Activated CD4-positive, alpha-beta memory T cell treated with anti-CD3 and anti-CD28 coated beads for 36 hours (primary cell): Measurements from ENCODE around the gene IQCN. TPM values are rescaled to one million over a fixed set of nuclear protein-coding genes. Genes with fewer than 3 reads are reported as not detected.

Experiments used
- CTCF ChIA-PET: fragments of 350-600 bp; sonication (Branson Sonifier 250); formaldehyde crosslinking; loops from one replicate; lab custom pipeline; 2021; ENCODE audit warnings: antibody characterized with exemption, inconsistent platforms; lab: Charles Lee
- POLR2A ChIA-PET: fragments of 350-600 bp; sonication (Branson Sonifier 250); formaldehyde crosslinking; loops from one replicate; lab custom pipeline; 2021; ENCODE audit warnings: antibody characterized with exemption; lab: Charles Lee
- DNase-seq: peaks from one replicate; pipeline ENCODE4 v3.0.0-alpha.2; 2020
- H3K27ac Mint-ChIP-seq: one replicate; pipeline ENCODE4 v1.8.0; 2021; ENCODE audit warnings: mixed read lengths
- H3K27me3 Mint-ChIP-seq: one replicate; pipeline ENCODE4 v1.8.0; 2021; ENCODE audit warnings: mixed read lengths
- H3K36me3 Mint-ChIP-seq: one replicate; pipeline ENCODE4 v1.8.0; 2021; ENCODE audit warnings: mixed read lengths
- H3K4me1 Mint-ChIP-seq: one replicate; pipeline ENCODE4 v1.8.0; 2021; ENCODE audit warnings: low read depth, mixed read lengths
- H3K4me3 Mint-ChIP-seq: one replicate; pipeline ENCODE4 v1.8.0; 2021; ENCODE audit warnings: mild to moderate bottlenecking, mixed read lengths
- H3K9me3 Mint-ChIP-seq: one replicate; pipeline ENCODE4 v1.8.0; 2021; ENCODE audit warnings: mixed read lengths
- intact Hi-C: fragments of 100-400 bp; cut with micrococcal nuclease; formaldehyde crosslinking; loops from one replicate; pipeline ENCODE4 v1.15.1; 2023
- total RNA-seq, 2 experiments: library from RNA; stranded (reverse); gene quantifications; one replicate each; pipeline ENCODE4 v1.2.3, GENCODE V29; 2021

Gene IQCN
- total RNA-seq, 2 experiments from 2014 or later = 0.36 to 0.39 TPM

- no peaks in the 10 kb centered on the region for H3K9me3 Mint-ChIP-seq
- H3K4me3 Mint-ChIP-seq = peak overlapping the region; percentile 86
- H3K27me3 Mint-ChIP-seq = no peaks in the 10 kb centered on the region
Measured at GRCh38 chr19:18278521-18279265, 4.4 kb upstream of the IQCN start.

GRCh38 chr19:18274781-18275356 lies 617 bp upstream of the IQCN start:
- no peak for DNase-seq
- Mint-ChIP-seq H3K36me3 (peaks cover 23% of the 10 kb centered on the region), H3K27ac (peak overlapping the region; percentile 23), H3K4me1 (peaks cover 34% of the 10 kb centered on the region), H3K4me3 (no peak overlapping the region), H3K9me3 (no peaks in the 10 kb centered on the region), H3K27me3 (no peaks in the 10 kb centered on the region)
- ChIA-PET CTCF (interaction anchor here (1.2 to 11.5 kb wide), 6 partner anchors 22 to 114 kb away, joined by 3 to 343 read pairs (median 6); partner anchors contain the start of gene LSM4), POLR2A (interaction anchor here (0.7 to 8.0 kb wide), 3 partner anchors 18 to 54 kb away, joined by 3 to 257 read pairs (median 5); partner anchors contain the start of gene LSM4)
- intact Hi-C loops = no loop called here

More at GRCh38 chr19:18278521-18279265, 4.4 kb upstream of the IQCN start:
- DNase-seq = peak; percentile 71
- ChIA-PET CTCF (interaction anchor here (0.6 to 11.5 kb wide), 31 partner anchors 9 to 524 kb away, joined by 3 to 343 read pairs (median 6); partner anchors contain the start of genes GDF15, LSM4, PGPEP1 and RAB3A), POLR2A (interaction anchor here (0.8 to 8.0 kb wide), 13 partner anchors 13 to 140 kb away, joined by 3 to 416 read pairs (median 25); partner anchors contain the start of genes LSM4, PGPEP1, RAB3A and SSBP4)
- Mint-ChIP-seq H3K36me3 (peaks cover 27% of the 10 kb centered on the region), H3K4me1 (peaks cover 45% of the 10 kb centered on the region), H3K27ac (peak overlapping the region; percentile 96)
- intact Hi-C loops = loop anchor here (1.0 to 2.0 kb wide), 4 partner anchors 25 to 132 kb away; partner anchors contain the start of gene LSM4

- H3K36me3 Mint-ChIP-seq = peaks cover 12% of the 10 kb centered on the region
- H3K27me3 Mint-ChIP-seq = no peaks in the 10 kb centered on the region
- CTCF ChIA-PET = interaction anchor here (1.1 to 11.5 kb wide), 5 partner anchors 44 to 115 kb away, joined by 3 to 321 read pairs (median 4); partner anchors contain the start of gene LSM4
- POLR2A ChIA-PET = interaction anchor here (1.4 kb wide), 1 partner anchor 55 kb away, joined by 3 read pairs; no protein-coding TSS in a partner anchor
- intact Hi-C loops = no loop called here
- no peak for DNase-seq
- H3K4me3 Mint-ChIP-seq = no peak overlapping the region
- no peaks in the 10 kb centered on the region for H3K9me3 Mint-ChIP-seq
- H3K4me1 Mint-ChIP-seq = peaks cover 30% of the 10 kb centered on the region
- H3K27ac Mint-ChIP-seq = no peak overlapping the region
Measured at GRCh38 chr19:18273561-18274218, 562 bp downstream of the IQCN start.

GRCh38 chr19:18271433-18271841 lies 2.8 kb downstream of the IQCN start:
- H3K36me3 Mint-ChIP-seq = no peaks in the 10 kb centered on the region
- no peak overlapping the region for H3K4me3 Mint-ChIP-seq
- no peaks in the 10 kb centered on the region for H3K27me3 Mint-ChIP-seq
- CTCF ChIA-PET = interaction anchor here (0.5 to 11.5 kb wide), 11 partner anchors 7 to 273 kb away, joined by 3 to 321 read pairs (median 8); no protein-coding TSS in a partner anchor
- intact Hi-C loops = no loop called here
- DNase-seq = no peak
- no peaks in the 10 kb centered on the region for H3K9me3 Mint-ChIP-seq
- no peak overlapping the region for H3K27ac Mint-ChIP-seq
- POLR2A ChIA-PET = no interaction called here
- peaks cover 18% of the 10 kb centered on the region for H3K4me1 Mint-ChIP-seq

GRCh38 chr19:18270326-18270725 lies 3.9 kb downstream of the IQCN start:
- no peaks in the 10 kb centered on the region for H3K36me3 Mint-ChIP-seq
- H3K4me3 Mint-ChIP-seq = no peak overlapping the region

GRCh38 chr19:18269070-18269723 lies 5.1 kb downstream of the IQCN start:
- Mint-ChIP-seq H3K4me1 (peaks cover 2% of the 10 kb centered on the region), H3K9me3 (no peaks in the 10 kb centered on the region), H3K27ac (no peak overlapping the region), H3K4me3 (no peak overlapping the region), H3K36me3 (no peaks in the 10 kb centered on the region), H3K27me3 (no peaks in the 10 kb centered on the region)
- no peak for DNase-seq
- intact Hi-C loops = no loop called here
- CTCF ChIA-PET = interaction anchor here (0.9 to 3.7 kb wide), 4 partner anchors 10 to 142 kb away, joined by 3 to 26 read pairs (median 10); no protein-coding TSS in a partner anchor
- POLR2A ChIA-PET = no interaction called here

More at GRCh38 chr19:18270326-18270725, 3.9 kb downstream of the IQCN start:
- CTCF ChIA-PET = interaction anchor here (0.8 to 3.7 kb wide), 8 partner anchors 9 to 141 kb away, joined by 3 to 26 read pairs (median 8); no protein-coding TSS in a partner anchor
- Mint-ChIP-seq H3K27me3 (no peaks in the 10 kb centered on the region), H3K27ac (no peak overlapping the region), H3K9me3 (no peaks in the 10 kb centered on the region), H3K4me1 (peaks cover 13% of the 10 kb centered on the region)
- POLR2A ChIA-PET = no interaction called here
- no peak for DNase-seq
- intact Hi-C loops = no loop called here

GRCh38 chr19:18266771-18267686 lies 7.2 kb downstream of the IQCN start:
- no peaks in the 10 kb centered on the region for H3K36me3 Mint-ChIP-seq
- no peak for DNase-seq
- CTCF ChIA-PET = no interaction called here
- H3K4me3 Mint-ChIP-seq = no peak overlapping the region
- H3K27me3 Mint-ChIP-seq = no peaks in the 10 kb centered on the region
- intact Hi-C loops = no loop called here
- peaks cover 2% of the 10 kb centered on the region for H3K4me1 Mint-ChIP-seq
- H3K9me3 Mint-ChIP-seq = no peaks in the 10 kb centered on the region
- H3K27ac Mint-ChIP-seq = no peak overlapping the region
- POLR2A ChIA-PET = no interaction called here

- ChIA-PET CTCF (no interaction called here), POLR2A (no interaction called here)
- H3K4me3 Mint-ChIP-seq = no peak overlapping the region
- peaks cover 2% of the 10 kb centered on the region for H3K4me1 Mint-ChIP-seq
- no peaks in the 10 kb centered on the region for H3K36me3 Mint-ChIP-seq
- no peak overlapping the region for H3K27ac Mint-ChIP-seq
- intact Hi-C loops = no loop called here
- no peaks in the 10 kb centered on the region for H3K27me3 Mint-ChIP-seq
- no peaks in the 10 kb centered on the region for H3K9me3 Mint-ChIP-seq
- DNase-seq = no peak
Measured at GRCh38 chr19:18265582-18265981, 8.7 kb downstream of the IQCN start.

GRCh38 chr19:18264971-18265540 lies 9.2 kb downstream of the IQCN start:
- Mint-ChIP-seq H3K4me1 (peaks cover 2% of the 10 kb centered on the region), H3K27me3 (no peaks in the 10 kb centered on the region), H3K36me3 (no peaks in the 10 kb centered on the region), H3K9me3 (no peaks in the 10 kb centered on the region), H3K4me3 (no peak overlapping the region), H3K27ac (no peak overlapping the region)
- no peak for DNase-seq
- POLR2A ChIA-PET = no interaction called here
- intact Hi-C loops = no loop called here
- CTCF ChIA-PET = interaction anchor here (1.2 kb wide), 1 partner anchor 12 kb away, joined by 3 read pairs; no protein-coding TSS in a partner anchor

GRCh38 chr19:18264137-18264854 lies 10.0 kb downstream of the IQCN start:
- Mint-ChIP-seq H3K27ac (no peak overlapping the region), H3K4me3 (no peak overlapping the region), H3K27me3 (no peaks in the 10 kb centered on the region), H3K4me1 (peaks cover 2% of the 10 kb centered on the region), H3K36me3 (no peaks in the 10 kb centered on the region), H3K9me3 (no peaks in the 10 kb centered on the region)
- intact Hi-C loops = no loop called here
- DNase-seq = no peak
- ChIA-PET POLR2A (no interaction called here), CTCF (interaction anchor here (1.2 kb wide), 1 partner anchor 12 kb away, joined by 3 read pairs; no protein-coding TSS in a partner anchor)
